ENCODE data around the gene GPX4. TPM values are rescaled to one million over a fixed set of nuclear protein-coding genes. Genes with fewer than 3 reads are reported as not detected.
A peak's percentile ranks its signal among the peaks of the same experiment; 100 is the strongest.

Gene GPX4
- polyA plus RNA-seq, 3 donors: 211 to 268 (median 248) TPM

DNA sequence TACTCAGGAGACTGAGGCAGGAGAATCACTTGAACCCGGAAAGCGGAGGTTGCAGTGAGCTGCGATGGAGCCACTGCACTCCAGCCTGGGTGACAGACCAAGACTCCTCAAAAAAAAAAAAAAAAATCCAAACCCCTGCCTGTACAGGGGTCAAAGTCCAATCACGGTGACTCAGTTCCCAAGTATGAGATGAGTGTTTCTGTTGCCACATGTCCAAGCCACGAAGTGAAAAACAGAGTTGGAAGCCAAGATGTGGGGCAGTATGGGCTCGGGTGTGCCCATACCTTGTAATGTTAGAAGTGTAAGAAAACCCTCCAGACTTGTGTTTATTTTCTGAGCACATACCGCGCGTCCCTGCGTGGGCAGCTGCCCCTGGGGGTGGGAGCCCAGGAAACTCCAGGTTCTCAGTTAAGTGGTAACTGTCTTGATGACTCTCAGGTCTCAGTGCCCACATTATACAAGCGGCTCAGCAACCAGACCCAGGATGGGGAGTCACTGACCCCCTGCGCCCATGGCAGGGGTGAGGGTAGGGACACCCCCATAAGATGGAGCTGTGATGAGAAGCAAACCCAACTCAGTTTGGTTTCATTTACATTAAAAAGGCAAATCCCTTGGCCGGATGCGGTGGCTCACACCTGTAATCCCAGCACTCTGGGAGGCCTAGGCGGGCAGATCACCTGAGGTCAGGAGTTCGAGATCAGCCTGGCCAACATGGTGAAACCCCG lies 1.2 kb upstream of the GPX4 start:
- no peak for DNase-seq (ENCODE audit: low read depth in 3 of 3, low spot score in 2 of 3)

DNA sequence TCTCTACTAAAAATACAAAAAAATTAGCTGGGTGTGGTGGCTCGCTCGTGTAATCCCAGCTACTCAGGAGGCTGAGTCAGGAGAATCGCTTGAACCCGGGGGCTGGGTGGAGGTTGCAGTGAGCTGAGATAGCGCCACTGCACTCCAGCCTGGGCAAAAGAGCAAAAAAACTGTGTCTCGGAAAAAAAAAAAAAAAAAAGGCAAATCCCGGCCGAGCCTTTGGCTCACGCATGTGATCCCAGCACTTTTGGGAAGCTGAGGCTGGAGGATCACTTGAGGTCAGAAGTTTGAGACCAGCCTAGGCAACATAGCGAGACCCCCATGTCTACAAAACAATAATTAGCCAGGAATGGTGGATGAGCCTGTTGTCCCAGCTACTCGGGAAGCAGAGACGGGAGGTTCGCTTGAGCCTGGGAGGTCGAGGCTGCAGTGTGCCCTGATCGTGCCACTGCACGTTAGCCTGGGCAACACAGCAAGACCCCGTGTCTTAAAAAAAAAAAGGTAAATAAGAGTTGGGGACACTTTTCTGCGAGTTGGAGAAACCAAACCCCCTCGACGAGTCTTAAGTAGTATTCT lies 574 bp upstream of the GPX4 start:
- DNase-seq (ENCODE audit: low read depth in 3 of 3, low spot score in 2 of 3): no peak

DNA sequence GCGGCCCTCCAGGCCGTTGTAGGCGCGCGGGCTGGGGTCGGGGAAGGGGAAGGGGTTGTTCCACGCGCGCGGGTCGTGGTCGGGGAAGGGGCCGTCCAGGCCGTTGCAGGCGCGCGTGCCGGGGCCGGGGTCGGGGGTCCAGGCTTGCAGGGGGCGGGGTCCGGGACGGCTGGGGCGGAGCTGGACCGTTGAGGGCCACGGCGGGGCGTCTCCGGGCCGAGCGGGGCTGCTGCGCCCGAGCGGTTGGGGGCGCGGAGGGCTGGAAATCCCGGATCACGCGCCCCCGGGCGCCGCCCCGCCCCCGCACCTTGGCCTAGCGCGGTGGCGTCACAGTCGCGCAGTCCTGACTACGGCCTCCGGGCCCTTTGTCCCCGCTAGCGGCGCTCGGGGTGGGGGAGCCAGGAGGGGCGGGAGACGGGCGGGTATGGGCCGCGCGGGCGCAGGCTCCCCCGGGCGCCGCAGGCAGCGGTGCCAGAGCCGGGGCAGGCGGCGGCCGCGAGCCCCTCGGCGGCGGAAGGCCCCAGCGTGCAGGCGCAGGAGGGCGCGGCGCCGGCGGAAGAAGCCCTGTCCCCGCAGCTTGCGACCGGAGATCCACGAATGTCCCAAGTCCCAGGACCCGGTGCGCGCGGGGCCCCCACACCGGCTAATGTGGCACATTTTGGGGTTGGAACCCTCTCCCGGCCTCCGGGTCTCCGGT lies 665 bp downstream of the GPX4 start:
- peak in 1 of 3 donors; percentile 37 for DNase-seq (ENCODE audit: low read depth in 3 of 3, low spot score in 2 of 3)

DNA sequence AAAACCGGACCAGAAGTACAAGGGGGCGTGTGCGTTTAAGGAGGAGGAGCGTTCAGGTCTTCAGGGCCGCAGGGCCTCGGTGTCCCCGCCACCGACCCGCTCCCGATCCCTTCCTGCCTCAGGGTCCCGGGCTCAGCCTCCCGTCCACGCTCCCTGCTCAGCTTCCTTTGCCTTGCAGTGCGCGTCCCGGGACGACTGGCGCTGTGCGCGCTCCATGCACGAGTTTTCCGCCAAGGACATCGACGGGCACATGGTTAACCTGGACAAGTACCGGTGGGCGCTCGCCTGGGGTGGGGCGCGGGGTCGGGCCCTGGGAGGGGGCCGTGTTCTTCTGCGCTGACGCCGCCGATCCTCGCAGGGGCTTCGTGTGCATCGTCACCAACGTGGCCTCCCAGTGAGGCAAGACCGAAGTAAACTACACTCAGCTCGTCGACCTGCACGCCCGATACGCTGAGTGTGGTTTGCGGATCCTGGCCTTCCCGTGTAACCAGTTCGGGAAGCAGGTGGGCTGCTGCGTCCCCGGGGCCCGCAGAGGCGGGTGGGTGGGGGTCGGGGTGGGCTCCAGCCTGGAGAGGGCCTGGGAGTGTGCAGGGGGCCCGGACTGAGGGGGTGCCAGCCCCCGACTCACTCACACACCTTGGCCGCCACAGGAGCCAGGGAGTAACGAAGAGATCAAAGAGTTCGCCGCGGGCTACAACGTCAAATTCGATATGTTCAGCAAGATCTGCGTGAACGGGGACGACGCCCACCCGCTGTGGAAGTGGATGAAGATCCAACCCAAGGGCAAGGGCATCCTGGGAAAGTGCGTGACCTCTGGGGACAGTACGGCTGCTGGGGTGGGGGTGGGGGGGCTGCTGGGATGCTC lies 1.4 kb downstream of the GPX4 start:
- no peak for DNase-seq (ENCODE audit: low read depth in 3 of 3, low spot score in 2 of 3)

DNA sequence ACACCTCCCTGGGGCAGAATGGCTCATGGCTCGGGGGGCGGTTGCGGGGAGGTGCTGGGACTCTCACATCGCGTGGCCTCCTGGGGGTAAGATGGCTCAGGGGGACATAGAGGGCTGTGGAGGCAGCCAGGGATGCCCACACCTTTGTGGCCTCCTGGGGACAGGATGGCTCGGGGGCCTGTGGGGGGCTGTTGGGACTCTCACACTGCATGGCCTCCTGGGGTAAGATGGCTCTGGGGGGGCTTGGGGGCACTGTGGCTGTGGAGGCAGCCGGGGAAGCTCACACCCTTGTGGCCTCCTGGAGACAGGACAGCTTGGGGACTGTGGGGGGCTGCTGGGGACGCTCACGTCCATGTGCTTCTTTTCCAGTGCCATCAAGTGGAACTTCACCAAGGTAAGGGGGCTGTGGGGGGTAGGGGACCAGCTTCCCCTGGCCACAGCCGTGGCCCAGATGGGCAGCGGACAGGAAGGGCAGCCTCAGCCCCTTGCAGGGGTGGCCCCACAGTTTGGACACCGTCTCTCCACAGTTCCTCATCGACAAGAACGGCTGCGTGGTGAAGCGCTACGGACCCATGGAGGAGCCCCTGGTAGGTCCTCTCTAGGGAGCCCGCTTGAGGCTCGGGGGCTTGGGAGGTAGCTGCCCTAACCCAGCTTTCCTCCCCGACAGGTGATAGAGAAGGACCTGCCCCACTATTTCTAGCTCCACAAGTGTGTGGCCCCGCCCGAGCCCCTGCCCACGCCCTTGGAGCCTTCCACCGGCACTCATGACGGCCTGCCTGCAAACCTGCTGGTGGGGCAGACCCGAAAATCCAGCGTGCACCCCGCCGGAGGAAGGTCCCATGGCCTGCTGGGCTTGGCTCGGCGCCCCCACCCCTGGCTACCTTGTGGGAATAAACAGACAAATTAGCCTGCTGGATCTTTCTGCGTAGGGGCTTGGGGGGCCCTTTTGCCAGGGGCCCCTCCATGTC lies 2.4 kb downstream of the GPX4 start:
- no peak for DNase-seq (ENCODE audit: low read depth in 3 of 3, low spot score in 2 of 3)

DNA sequence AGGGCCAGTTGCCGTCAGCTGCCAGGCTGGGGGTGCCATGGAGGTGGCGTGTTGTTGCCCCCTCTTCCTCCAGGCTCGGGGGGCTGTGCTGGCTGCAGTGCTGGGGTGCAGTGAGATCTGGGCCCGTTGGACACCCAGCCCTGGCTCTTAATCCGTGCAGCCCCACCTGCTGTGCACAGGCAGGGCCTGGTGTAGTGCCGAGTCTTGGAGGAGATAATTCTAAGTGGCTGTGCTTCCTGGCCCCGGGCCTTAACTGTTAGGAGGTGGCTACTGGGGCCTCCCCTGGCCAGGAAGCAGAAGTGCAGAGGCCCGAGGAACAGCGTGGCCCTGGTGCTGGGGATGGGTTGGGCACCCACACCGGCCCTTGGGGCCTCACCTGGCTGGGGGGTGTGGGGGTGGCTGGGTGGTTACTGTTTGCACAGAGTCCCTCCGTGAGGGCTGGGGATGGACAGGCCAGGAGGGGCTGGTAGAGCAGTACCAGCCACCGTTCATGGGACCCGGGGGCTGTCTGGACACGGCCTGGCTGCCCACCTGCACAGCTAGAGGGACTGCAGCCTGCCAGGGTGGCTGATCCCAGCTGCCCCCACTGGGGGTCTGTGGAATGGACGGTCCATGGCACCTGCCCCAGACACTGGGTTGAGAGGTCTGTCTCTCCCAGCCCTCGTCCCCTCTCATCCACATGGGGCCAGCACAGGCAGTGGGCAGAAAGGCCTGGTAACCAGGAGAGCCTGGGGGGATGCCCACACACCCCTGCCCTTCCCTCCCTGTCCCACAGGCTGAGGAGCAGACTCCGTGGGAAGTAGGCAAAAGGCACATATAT lies 3.3 kb downstream of the GPX4 start:
- DNase-seq (ENCODE audit: low read depth in 3 of 3, low spot score in 2 of 3): no peak

DNA sequence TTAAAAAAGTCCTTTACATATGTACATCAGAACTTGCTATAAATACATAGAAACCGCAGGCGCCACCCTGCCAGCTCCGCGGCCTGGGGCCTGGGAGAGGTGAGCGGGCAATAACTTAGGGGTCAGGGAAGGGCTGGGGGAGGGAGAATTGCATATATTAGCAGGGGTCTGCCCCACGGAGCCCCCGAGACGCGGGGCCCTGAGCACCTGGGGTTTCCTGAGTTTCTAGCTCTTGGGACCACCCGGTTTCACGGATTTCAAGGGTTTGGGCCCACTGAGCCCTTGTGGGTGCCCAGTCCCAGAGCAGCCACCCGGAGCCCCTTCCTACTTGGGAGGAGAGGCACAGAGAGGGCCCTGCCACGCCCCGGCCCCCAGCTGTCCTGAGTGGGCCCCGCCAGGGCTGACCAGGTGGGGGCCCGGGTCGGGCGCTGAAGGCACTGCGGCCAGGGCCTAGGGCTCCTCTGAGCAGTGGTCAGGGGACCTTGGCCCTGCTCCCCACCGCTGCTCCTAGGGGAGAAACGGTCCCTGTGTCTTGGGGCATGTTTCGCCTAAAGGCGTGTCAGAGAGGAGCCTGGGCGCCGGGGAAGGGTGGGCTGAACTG lies 4.0 kb downstream of the GPX4 start:
- DNase-seq (ENCODE audit: low read depth in 3 of 3, low spot score in 2 of 3): no peak

DNA sequence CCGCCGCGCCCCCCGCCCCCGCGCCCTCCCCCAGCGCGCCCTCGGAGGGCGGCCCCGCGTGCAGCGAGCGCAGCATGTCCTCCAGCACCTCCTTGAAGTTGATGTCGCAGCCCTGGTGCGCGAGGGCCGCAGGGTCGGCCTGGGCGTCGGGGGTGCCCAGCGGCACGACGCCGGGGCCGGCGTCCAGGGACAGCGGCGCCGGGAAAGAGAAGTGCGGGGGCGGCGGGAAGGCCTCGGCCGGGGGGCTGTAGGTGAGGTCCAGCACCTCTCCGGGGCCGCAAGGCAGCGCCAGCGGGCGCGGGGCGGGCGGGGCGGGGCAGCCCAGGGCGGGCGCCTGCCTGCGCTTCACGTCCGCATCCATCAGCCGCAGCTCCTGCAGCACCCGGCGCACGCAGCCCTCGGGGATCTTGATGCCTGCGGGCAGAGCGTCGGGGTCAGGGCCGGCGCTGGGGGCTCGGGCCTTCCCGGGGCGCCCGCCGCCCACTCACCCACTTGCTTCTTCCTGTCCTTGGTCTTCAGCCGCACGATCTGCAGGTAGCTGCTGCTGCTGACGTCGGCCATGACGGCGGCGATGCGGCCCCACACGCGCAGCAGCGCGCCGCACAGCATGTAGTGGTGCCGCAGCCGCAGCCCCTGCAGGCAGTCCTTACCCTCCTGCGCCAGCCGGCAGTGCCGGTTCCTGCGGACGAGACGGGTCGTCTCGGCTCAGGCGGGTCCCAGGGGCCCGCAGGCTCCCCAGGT lies 4.7 kb downstream of the GPX4 start:
- no peak for DNase-seq (ENCODE audit: low read depth in 3 of 3, low spot score in 2 of 3)

DNA sequence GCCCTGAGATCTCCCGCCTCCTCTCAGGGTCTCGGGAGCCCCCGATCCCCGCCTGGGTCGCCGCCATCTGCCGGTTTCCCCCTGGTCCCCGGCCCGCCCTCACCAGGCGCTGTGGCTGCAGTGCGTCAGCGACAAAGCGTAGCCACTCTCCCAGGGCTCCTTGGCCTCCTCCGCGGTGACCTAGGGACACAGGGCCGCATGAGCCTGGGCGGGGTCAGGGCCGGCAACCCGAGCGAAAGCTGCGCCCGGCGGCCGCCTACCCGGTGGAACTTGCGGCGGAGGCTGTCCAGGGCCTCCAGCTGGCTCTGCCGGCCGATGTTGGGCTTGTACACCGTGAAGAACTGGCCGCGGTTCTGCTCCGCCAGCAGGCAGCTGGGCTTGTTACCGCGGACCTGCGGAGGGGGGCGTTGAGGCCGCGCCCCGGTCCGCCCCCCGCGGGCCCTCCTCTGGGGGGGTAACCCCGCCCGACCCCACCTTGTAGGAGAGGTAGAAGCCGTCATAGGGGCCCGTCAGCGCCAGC lies 5.3 kb downstream of the GPX4 start:
- DNase-seq (ENCODE audit: low read depth in 3 of 3, low spot score in 2 of 3): no peak

DNA sequence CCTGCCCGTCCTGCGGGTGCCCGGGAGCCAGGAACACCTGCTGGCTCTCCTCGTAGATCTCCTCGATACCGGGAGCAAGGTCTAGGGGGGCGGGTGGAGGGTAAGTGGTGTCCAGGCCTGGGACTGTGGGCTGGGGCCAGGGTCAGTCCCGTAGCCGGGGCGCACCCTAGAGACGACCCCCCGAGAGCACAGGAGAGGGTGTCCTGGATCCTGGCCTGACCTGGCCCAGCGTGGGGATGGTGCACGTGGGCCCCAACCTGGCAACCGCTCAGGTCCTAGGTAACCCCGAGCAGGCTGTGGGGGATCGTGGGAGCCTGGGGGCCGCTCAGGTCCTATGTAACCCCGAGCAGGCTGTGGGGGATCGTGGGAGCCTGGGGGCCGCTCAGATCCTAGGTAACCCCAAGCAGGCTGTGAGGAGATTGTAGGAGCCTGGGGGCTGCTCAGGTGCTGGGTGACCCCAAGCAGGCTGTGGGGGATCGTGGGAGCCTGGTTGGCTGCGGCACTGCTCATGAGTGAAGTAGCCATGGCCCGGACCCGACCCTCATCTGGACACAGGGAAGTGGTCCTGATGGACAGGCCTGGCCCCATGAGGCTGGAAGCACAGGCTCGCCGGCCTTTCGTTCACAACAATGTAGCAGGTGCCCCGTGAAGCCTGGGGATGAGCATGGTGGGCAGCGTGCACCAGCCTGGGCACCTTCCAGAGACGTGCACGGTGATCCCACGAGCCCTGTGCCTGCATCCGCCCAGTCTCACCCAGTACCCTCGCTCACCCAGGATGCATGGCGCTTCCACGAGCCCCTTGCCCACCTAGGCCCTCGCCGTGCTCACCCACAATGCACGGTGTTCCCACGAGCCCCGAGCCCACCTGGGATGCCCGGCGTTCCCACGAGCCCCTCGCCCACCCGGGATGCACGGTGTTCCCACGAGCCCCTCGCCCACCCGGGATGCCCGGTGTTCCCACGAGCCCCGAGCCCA lies 6.2 kb downstream of the GPX4 start:
- DNase-seq (ENCODE audit: low read depth in 3 of 3, low spot score in 2 of 3): no peak

DNA sequence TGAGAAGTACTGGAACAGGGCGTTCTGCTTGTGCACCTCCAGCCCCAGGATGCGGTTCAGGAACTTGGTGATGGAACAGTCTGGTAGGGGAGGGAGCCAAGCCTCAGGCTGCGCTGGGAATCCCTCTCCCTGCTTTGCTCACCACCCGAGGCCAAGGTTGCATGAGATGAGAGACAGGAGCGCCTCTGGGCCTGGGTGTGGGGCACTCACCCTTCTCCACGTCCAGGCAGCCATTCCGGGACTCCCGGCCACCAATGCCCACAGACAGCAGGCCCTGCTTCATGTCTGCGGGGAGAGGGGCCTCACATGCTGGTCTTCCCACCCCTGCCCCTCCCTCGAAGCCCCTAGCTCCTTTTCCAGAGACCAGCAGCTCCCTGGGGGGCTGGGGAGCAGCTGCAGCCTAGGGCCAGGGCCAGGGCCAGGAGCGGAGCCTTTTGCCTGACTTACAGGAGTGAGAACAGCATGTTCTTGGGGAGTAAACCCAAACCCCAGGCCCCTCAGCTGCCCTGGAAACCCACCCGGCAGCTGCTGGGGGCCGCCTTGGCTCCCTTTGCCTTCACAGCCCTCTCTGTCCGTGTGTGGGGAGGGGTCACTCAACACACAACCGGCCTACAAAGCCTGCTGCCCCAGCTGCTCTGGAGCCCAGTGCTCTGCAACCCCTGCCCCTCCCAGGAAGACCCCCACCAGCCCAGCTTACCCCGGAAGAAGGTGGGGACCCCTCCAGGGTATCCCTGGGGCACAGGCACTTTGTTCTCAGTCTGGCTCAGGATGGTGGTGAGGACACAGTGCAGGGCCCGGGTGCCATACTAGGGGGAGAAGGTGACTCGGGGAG lies 7.2 kb downstream of the GPX4 start:
- no peak for DNase-seq (ENCODE audit: low read depth in 3 of 3, low spot score in 2 of 3)

DNA sequence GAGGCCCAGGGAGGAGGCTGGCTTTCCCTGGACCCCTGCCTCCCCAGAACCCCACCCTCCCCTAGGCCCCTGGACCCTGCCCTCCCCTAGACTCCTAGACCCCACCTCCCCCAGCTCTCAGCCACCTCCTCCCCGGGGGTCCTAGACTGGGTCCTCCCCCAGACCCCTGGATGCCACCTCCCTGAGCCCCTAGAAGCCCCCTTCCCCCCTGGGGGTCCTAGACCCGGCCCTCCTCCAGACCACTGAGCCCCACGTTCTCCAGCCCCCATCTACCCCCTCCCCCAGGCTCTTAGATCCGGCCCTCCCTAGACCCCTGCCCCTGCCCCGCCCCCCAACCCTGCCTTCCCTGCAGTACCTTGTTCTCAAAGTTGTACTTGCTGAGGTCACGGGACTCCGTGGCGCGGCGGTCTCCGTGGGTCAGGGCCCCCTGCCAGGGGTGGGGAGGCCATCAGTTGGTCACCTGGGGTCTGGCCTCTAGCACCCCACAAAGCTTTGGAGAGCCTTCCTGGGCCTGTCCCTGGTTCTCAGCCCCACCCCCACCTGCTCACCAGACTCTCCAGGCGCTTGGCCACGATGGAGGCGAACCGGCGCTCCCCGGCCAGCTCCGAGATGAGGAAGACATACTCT lies 8.0 kb downstream of the GPX4 start:
- DNase-seq (ENCODE audit: low read depth in 3 of 3, low spot score in 2 of 3): no peak

DNA sequence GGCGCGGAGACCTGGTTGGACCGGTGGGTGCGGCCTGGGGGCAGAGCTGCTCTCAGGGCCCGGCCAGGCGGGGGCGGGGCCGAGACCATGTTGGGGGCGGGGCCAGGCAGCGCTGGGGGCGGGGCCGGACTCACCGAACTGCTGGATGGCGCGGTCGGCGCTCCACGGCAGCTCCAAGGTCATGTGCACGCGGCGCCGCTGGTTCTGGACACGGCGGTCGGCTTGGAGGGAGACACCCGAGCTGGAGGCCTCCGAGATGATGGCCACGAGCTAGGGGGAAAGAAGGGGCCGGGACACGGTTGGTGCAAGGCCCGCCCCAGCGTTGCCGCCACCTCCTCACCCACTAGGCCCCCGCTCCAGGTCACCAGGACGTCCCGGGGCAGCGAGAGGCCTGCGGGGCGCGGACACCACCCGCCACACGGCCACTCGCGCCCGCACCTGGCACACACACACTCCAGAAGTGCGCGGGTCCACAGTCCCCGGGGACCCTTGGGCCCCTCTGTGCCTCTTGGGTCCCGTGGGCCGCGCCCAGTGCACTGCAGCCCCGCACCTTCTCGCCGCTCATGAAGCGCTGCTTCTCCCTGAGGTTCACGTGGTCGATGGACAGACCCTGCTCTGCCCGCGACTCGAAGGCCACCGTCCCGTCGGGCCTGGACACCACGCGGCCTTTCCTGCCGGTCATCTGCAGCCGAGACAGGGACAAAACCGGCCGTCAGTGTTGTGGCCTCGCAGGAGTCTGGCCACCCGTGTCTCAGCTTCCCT lies 8.7 kb downstream of the GPX4 start:
- no peak for DNase-seq (ENCODE audit: low read depth in 3 of 3, low spot score in 2 of 3)
